Uterus (tissue), 2 donors: ENCODE data around the gene CCDC38.

Experiments used
- POLR2A ChIP-seq, 2 donors: fragments of 450-650 bp; IDR thresholded peaks; one replicate each; pipeline ENCODE4 v1.6.1; 2016; ENCODE audit warnings: antibody characterized with exemption in 2 of 2, mild to moderate bottlenecking in 1 of 2, moderate library complexity in 1 of 2
- TF ChIP-seq, protein P1 (sequence below), 4 experiments: fragments of 200-600 bp in 2 of 4; fragments of 450-650 bp in 2 of 4; sonication (generic) in 2 of 4; IDR thresholded peaks; one replicate each; pipeline ENCODE4 v1.5.1; 2016 to 2019; ENCODE audit warnings: antibody characterized with exemption in 4 of 4, mild to moderate bottlenecking in 2 of 4, moderate library complexity in 1 of 4

DNA sequence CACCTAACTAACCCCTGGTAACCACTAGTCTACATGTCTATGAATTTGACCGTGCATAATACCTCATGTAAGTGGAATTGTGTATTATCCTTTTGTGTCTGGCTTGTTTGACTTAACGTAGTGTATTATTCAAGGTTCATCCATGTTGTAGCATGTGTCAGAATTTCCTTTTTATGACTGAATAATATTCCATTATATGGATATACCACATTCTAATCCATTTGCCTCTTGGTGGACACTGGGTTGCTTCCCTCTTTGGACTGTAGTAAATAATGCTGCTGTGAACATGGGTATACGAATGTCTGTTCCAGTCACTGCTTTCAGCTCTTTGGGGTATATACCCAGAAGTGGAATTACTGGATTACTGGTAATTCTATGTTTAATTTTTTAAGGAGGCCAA lies 80.4 kb downstream of the CCDC38 start:
- no peak for TF ChIP-seq POLR2A (IDR thresholded peaks at IDR 0.05)
- TF ChIP-seq, protein P1, sequence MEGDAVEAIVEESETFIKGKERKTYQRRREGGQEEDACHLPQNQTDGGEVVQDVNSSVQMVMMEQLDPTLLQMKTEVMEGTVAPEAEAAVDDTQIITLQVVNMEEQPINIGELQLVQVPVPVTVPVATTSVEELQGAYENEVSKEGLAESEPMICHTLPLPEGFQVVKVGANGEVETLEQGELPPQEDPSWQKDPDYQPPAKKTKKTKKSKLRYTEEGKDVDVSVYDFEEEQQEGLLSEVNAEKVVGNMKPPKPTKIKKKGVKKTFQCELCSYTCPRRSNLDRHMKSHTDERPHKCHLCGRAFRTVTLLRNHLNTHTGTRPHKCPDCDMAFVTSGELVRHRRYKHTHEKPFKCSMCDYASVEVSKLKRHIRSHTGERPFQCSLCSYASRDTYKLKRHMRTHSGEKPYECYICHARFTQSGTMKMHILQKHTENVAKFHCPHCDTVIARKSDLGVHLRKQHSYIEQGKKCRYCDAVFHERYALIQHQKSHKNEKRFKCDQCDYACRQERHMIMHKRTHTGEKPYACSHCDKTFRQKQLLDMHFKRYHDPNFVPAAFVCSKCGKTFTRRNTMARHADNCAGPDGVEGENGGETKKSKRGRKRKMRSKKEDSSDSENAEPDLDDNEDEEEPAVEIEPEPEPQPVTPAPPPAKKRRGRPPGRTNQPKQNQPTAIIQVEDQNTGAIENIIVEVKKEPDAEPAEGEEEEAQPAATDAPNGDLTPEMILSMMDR (IDR thresholded peaks at IDR 0.05), result no peak
